Ishikawa (cell line): ENCODE data around the gene MIB1.

Source experiments
- CEBPB ChIP-seq: IDR thresholded peaks from 2 replicates; pipeline ENCODE4 v1.6.1; 2012
- EGR1 ChIP-seq: IDR thresholded peaks from 2 replicates; pipeline ENCODE4 v1.6.1; 2012
- FOXM1 ChIP-seq: IDR thresholded peaks from 2 replicates; pipeline ENCODE4 v1.6.1; 2012; ENCODE audit warnings: low read depth, borderline replicate concordance
- MAX ChIP-seq: IDR thresholded peaks from 2 replicates; pipeline ENCODE4 v1.6.1; 2012
- RAD21 ChIP-seq: IDR thresholded peaks from 2 replicates; pipeline ENCODE4 v1.6.1; 2012; ENCODE audit warnings: low read depth
- TAF1 ChIP-seq: IDR thresholded peaks from 2 replicates; pipeline ENCODE4 v1.6.1; 2012; ENCODE audit warnings: low read depth, mild to moderate bottlenecking
- YY1 ChIP-seq: IDR thresholded peaks from 2 replicates; pipeline ENCODE4 v1.6.1; 2012; ENCODE audit warnings: low read depth

GRCh38 chr18:21916594-21916993, 176.0 kb downstream of the MIB1 start:
- TF ChIP-seq CEBPB (no peak), TAF1 (no peak), RAD21 (no peak), MAX (no peak), FOXM1 (no peak), YY1 (no peak), EGR1 (no peak)
